Activated CD8-positive, alpha-beta T cell treated with anti-CD3 and anti-CD28 coated beads for 36 hours (primary cell): ENCODE results near the gene TLE2. TPM values are rescaled to one million over a fixed set of nuclear protein-coding genes. Genes with fewer than 3 reads are reported as not detected.
"Not testable (repeated sequence)": the region's sequence is repeated elsewhere in the genome, so short reads cannot be mapped to it uniquely, and the experiment has no call there.

Source experiments
- ATAC-seq: fragments of 200-7000 bp; cut with Tn5 transposase; one replicate; pipeline ENCODE4 v1.10.0; 2021; ENCODE audit warnings: mild to moderate bottlenecking, moderate library complexity
- CTCF ChIA-PET: fragments of 350-600 bp; sonication (Branson Sonifier 250); formaldehyde crosslinking; loops from one replicate; lab custom pipeline; 2021; ENCODE audit warnings: antibody characterized with exemption; lab: Charles Lee
- POLR2A ChIA-PET: fragments of 350-600 bp; sonication (Branson Sonifier 250); formaldehyde crosslinking; loops from one replicate; lab custom pipeline; 2021; ENCODE audit warnings: antibody characterized with exemption; lab: Charles Lee
- DNase-seq: peaks from one replicate; pipeline ENCODE4 v3.0.0-alpha.2; 2020
- H3K27ac Mint-ChIP-seq: one replicate; pipeline ENCODE4 v1.8.0; 2021; ENCODE audit warnings: mild to moderate bottlenecking, mixed read lengths
- H3K27me3 Mint-ChIP-seq: one replicate; pipeline ENCODE4 v1.8.0; 2021; ENCODE audit warnings: mixed read lengths
- H3K36me3 Mint-ChIP-seq: one replicate; pipeline ENCODE4 v1.8.0; 2021; ENCODE audit warnings: low read depth, mixed read lengths
- H3K4me1 Mint-ChIP-seq: one replicate; pipeline ENCODE4 v1.8.0; 2021; ENCODE audit warnings: low read depth, mixed read lengths
- H3K4me3 Mint-ChIP-seq: one replicate; pipeline ENCODE4 v1.8.0; 2021; ENCODE audit warnings: mild to moderate bottlenecking, moderate library complexity, mixed read lengths
- H3K9me3 Mint-ChIP-seq: one replicate; pipeline ENCODE4 v1.8.0; 2021; ENCODE audit warnings: mixed read lengths
- CTCF ChIP-seq: fragments of 200-600 bp; IDR thresholded peaks from one replicate; pipeline ENCODE4 v1.8.0; 2022; ENCODE audit warnings: antibody characterized with exemption, mild to moderate bottlenecking
- intact Hi-C: fragments of 100-400 bp; cut with micrococcal nuclease; formaldehyde crosslinking; loops from one replicate; pipeline ENCODE4 v1.10.0; 2022
- total RNA-seq, 2 experiments: library from RNA; stranded (reverse); gene quantifications; one replicate each; pipeline ENCODE4 v1.2.3, GENCODE V29; 2021

The TLE2 gene
- total RNA-seq, 2 experiments from 2014 or later: 2.8 to 3.0 TPM

GRCh38 chr19:3053780-3054179 lies 24.7 kb upstream of the TLE2 start:
- no peak for TF ChIP-seq CTCF
- H3K4me1 Mint-ChIP-seq: peaks cover 39% of the 10 kb centered on the region
- H3K36me3 Mint-ChIP-seq: peaks cover 23% of the 10 kb centered on the region
- no peak for DNase-seq
- no peak overlapping the region for H3K27ac Mint-ChIP-seq
- H3K9me3 Mint-ChIP-seq: no peaks in the 10 kb centered on the region
- no peak for ATAC-seq
- POLR2A ChIA-PET: interaction anchor here (2.0 to 3.0 kb wide), 2 partner anchors 14 to 18 kb away, joined by 12 to 17 read pairs; no protein-coding TSS in a partner anchor
- CTCF ChIA-PET: interaction anchor here (0.6 to 2.1 kb wide), 5 partner anchors 17 to 103 kb away, joined by 3 to 9 read pairs (median 3); no protein-coding TSS in a partner anchor
- intact Hi-C loops: no loop called here
- no peak overlapping the region for H3K4me3 Mint-ChIP-seq
- H3K27me3 Mint-ChIP-seq: no peaks in the 10 kb centered on the region

- CTCF ChIA-PET: interaction anchor here (0.6 to 2.1 kb wide), 6 partner anchors 17 to 110 kb away, joined by 3 to 9 read pairs (median 5); no protein-coding TSS in a partner anchor
- ATAC-seq: peak; percentile 40
These were observed 24.1 kb upstream of the TLE2 start for GRCh38 chr19:3053218-3053621.

GRCh38 chr19:3050016-3050415 lies 20.9 kb upstream of the TLE2 start:
- H3K27me3 Mint-ChIP-seq, H3K4me3 Mint-ChIP-seq, ATAC-seq, H3K9me3 Mint-ChIP-seq, CTCF ChIA-PET, intact Hi-C loops, H3K36me3 Mint-ChIP-seq, H3K27ac Mint-ChIP-seq, POLR2A ChIA-PET, DNase-seq: not testable (repeated sequence)
- peaks cover 27% of the 10 kb centered on the region for H3K4me1 Mint-ChIP-seq

More at GRCh38 chr19:3053218-3053621, 24.1 kb upstream of the TLE2 start:
- H3K27ac Mint-ChIP-seq: no peak overlapping the region
- no peak overlapping the region for H3K4me3 Mint-ChIP-seq
- H3K9me3 Mint-ChIP-seq: no peaks in the 10 kb centered on the region
- POLR2A ChIA-PET: interaction anchor here (0.9 to 3.0 kb wide), 5 partner anchors 8 to 91 kb away, joined by 3 to 17 read pairs (median 12); partner anchors contain the start of gene TLE5
- intact Hi-C loops: no loop called here
- no peaks in the 10 kb centered on the region for H3K27me3 Mint-ChIP-seq
- TF ChIP-seq CTCF: no peak
- H3K36me3 Mint-ChIP-seq: peaks cover 23% of the 10 kb centered on the region
- DNase-seq: no peak
- peaks cover 36% of the 10 kb centered on the region for H3K4me1 Mint-ChIP-seq

- ChIA-PET POLR2A (no interaction called here), CTCF (no interaction called here)
- H3K27ac Mint-ChIP-seq: no peak overlapping the region
- H3K4me1 Mint-ChIP-seq: peaks cover 17% of the 10 kb centered on the region
- intact Hi-C loops: no loop called here
- H3K4me3 Mint-ChIP-seq: no peak overlapping the region
- H3K27me3 Mint-ChIP-seq: no peaks in the 10 kb centered on the region
- no peak for TF ChIP-seq CTCF
- DNase-seq: no peak
- no peaks in the 10 kb centered on the region for H3K9me3 Mint-ChIP-seq
- peaks cover 2% of the 10 kb centered on the region for H3K36me3 Mint-ChIP-seq
- no peak for ATAC-seq
These were observed 20.0 kb upstream of the TLE2 start for GRCh38 chr19:3049089-3049488.

- Mint-ChIP-seq H3K4me3 (peak overlapping the region; percentile 65), H3K4me1 (peaks cover 11% of the 10 kb centered on the region), H3K27me3 (no peaks in the 10 kb centered on the region), H3K27ac (no peak overlapping the region), H3K36me3 (peaks cover 1% of the 10 kb centered on the region), H3K9me3 (no peaks in the 10 kb centered on the region)
- TF ChIP-seq CTCF: no peak
- DNase-seq (no peak), ATAC-seq (no peak)
- intact Hi-C loops: no loop called here
- POLR2A ChIA-PET: no interaction called here
- CTCF ChIA-PET: no interaction called here
These were observed 19.1 kb upstream of the TLE2 start for GRCh38 chr19:3048190-3048533.
